Mesothelial cell of epicardium (in vitro differentiated cells): Measurements from ENCODE around the gene DOLPP1. TPM values are rescaled to one million over a fixed set of nuclear protein-coding genes. Genes with fewer than 3 reads are reported as not detected.

Source experiments
- DNase-seq, 2 experiments: peaks; one replicate each; pipeline ENCODE4 v3.0.0; 2021; ENCODE audit warnings: low spot score in 2 of 2; ENCODE audit not compliant: unreplicated experiment in 2 of 2
- H3K27ac Mint-ChIP-seq: 2 replicates; pipeline ENCODE4 v1.8.0; 2021; ENCODE audit warnings: mixed read lengths
- H3K27me3 Mint-ChIP-seq: 2 replicates; pipeline ENCODE4 v1.8.0; 2021; ENCODE audit warnings: low read depth, mixed read lengths
- H3K36me3 Mint-ChIP-seq: 2 replicates; pipeline ENCODE4 v1.8.0; 2021; ENCODE audit warnings: mixed read lengths
- H3K4me1 Mint-ChIP-seq: 2 replicates; pipeline ENCODE4 v1.8.0; 2021; ENCODE audit warnings: mixed read lengths
- H3K4me3 Mint-ChIP-seq: 2 replicates; pipeline ENCODE4 v1.8.0; 2021; ENCODE audit warnings: mild to moderate bottlenecking, moderate library complexity, mixed read lengths
- H3K9me3 Mint-ChIP-seq: 2 replicates; pipeline ENCODE4 v1.8.0; 2021; ENCODE audit warnings: mixed read lengths
- CTCF ChIP-seq: fragments of 200-600 bp; sonication (generic); IDR thresholded peaks from one replicate; pipeline ENCODE4 v1.5.0; 2021; ENCODE audit warnings: antibody characterized with exemption; ENCODE audit not compliant: unreplicated experiment
- total RNA-seq: library from RNA; stranded (reverse); gene quantifications from 3 replicates; pipeline ENCODE4 v1.2.1, GENCODE V29; 2021

DOLPP1 gene
- total RNA-seq, 1 donor from 2014 or later = 21.5 TPM

GRCh38 chr9:129068110-129068509, 12.8 kb upstream of the DOLPP1 start:
- Mint-ChIP-seq H3K27ac (no peak overlapping the region), H3K36me3 (peaks cover 15% of the 10 kb centered on the region)

GRCh38 chr9:129068990-129069861, 11.7 kb upstream of the DOLPP1 start:
- Mint-ChIP-seq H3K9me3 (no peaks in the 10 kb centered on the region), H3K4me1 (no peaks in the 10 kb centered on the region), H3K27me3 (no peaks in the 10 kb centered on the region), H3K36me3 (peaks cover 11% of the 10 kb centered on the region), H3K27ac (no peak overlapping the region), H3K4me3 (no peak overlapping the region)
- no peak for DNase-seq
- no peak for TF ChIP-seq CTCF

More at GRCh38 chr9:129068110-129068509, 12.8 kb upstream of the DOLPP1 start:
- no peaks in the 10 kb centered on the region for H3K27me3 Mint-ChIP-seq
- no peaks in the 10 kb centered on the region for H3K9me3 Mint-ChIP-seq
- H3K4me1 Mint-ChIP-seq = no peaks in the 10 kb centered on the region
- H3K4me3 Mint-ChIP-seq = no peak overlapping the region
- no peak for TF ChIP-seq CTCF
- DNase-seq = no peak

- Mint-ChIP-seq H3K4me3 (no peak overlapping the region), H3K4me1 (no peaks in the 10 kb centered on the region), H3K36me3 (peaks cover 11% of the 10 kb centered on the region), H3K9me3 (no peaks in the 10 kb centered on the region), H3K27me3 (no peaks in the 10 kb centered on the region), H3K27ac (no peak overlapping the region)
- no peak for TF ChIP-seq CTCF
- no peak for DNase-seq
Measured at GRCh38 chr9:129069862-129070641, 10.9 kb upstream of the DOLPP1 start.

GRCh38 chr9:129070696-129071525, 10.0 kb upstream of the DOLPP1 start:
- DNase-seq = no peak
- no peak for TF ChIP-seq CTCF
- Mint-ChIP-seq H3K27ac (no peak overlapping the region), H3K36me3 (peaks cover 5% of the 10 kb centered on the region), H3K9me3 (no peaks in the 10 kb centered on the region), H3K4me1 (no peaks in the 10 kb centered on the region), H3K4me3 (no peak overlapping the region), H3K27me3 (no peaks in the 10 kb centered on the region)

- H3K9me3 Mint-ChIP-seq = no peaks in the 10 kb centered on the region
- H3K27ac Mint-ChIP-seq = no peak overlapping the region
- peaks cover 5% of the 10 kb centered on the region for H3K36me3 Mint-ChIP-seq
- H3K4me1 Mint-ChIP-seq = no peaks in the 10 kb centered on the region
- H3K27me3 Mint-ChIP-seq = no peaks in the 10 kb centered on the region
- no peak overlapping the region for H3K4me3 Mint-ChIP-seq
- no peak for DNase-seq
- no peak for TF ChIP-seq CTCF
Measured at GRCh38 chr9:129071526-129072126, 9.3 kb upstream of the DOLPP1 start.
